SK-N-SH treated with all-trans-retinoic acid at 6 μM for 48 hours (cell line): Measurements from ENCODE around the gene RUFY3.

ENCODE experiments used
- BACH2 ChIP-seq: fragments of 250-450 bp; sonication (Bioruptor Pico); IDR thresholded peaks from 2 replicates; pipeline ENCODE4 v1.9.0; 2021; ENCODE audit warnings: mild to moderate bottlenecking, borderline replicate concordance
- GLIS3 ChIP-seq: fragments of 250-450 bp; sonication (Bioruptor Pico); IDR thresholded peaks from 2 replicates; pipeline ENCODE4 v1.5.0; 2020; ENCODE audit warnings: mild to moderate bottlenecking, moderate library complexity
- PATZ1 ChIP-seq: fragments of 250-450 bp; sonication (Bioruptor Pico); IDR thresholded peaks from 2 replicates; pipeline ENCODE4 v1.8.0; 2020; ENCODE audit warnings: mild to moderate bottlenecking, moderate library complexity, borderline replicate concordance
- POU6F1 ChIP-seq: fragments of 250-450 bp; sonication (Bioruptor Pico); IDR thresholded peaks from 2 replicates; pipeline ENCODE4 v1.8.0; 2021; ENCODE audit warnings: low read depth, mild to moderate bottlenecking, moderate library complexity, borderline replicate concordance
- RARB ChIP-seq: fragments of 250-450 bp; sonication (Bioruptor Pico); IDR thresholded peaks from 2 replicates; pipeline ENCODE4 v1.8.0; 2021; ENCODE audit warnings: mild to moderate bottlenecking, moderate library complexity
- TCF4 ChIP-seq: fragments of 250-450 bp; sonication (Bioruptor Pico); IDR thresholded peaks from 2 replicates; pipeline ENCODE4 v1.8.0; 2021; ENCODE audit warnings: mild to moderate bottlenecking, moderate library complexity, borderline replicate concordance
- TOX ChIP-seq: fragments of 250-450 bp; sonication (Bioruptor Pico); IDR thresholded peaks from 2 replicates; pipeline ENCODE4 v1.8.0; 2021; ENCODE audit warnings: mild to moderate bottlenecking, moderate library complexity, borderline replicate concordance
- TSHZ2 ChIP-seq: fragments of 250-450 bp; sonication (Bioruptor Pico); IDR thresholded peaks from 2 replicates; pipeline ENCODE4 v1.5.0; 2020; ENCODE audit warnings: mild to moderate bottlenecking, moderate library complexity
- ZC3H10 ChIP-seq: fragments of 250-450 bp; sonication (Bioruptor Pico); IDR thresholded peaks from 2 replicates; pipeline ENCODE4 v1.5.1; 2021; ENCODE audit warnings: mild to moderate bottlenecking, moderate library complexity
- ZFP3 ChIP-seq: fragments of 250-450 bp; sonication (Bioruptor Pico); IDR thresholded peaks from 2 replicates; pipeline ENCODE4 v1.5.0; 2020; ENCODE audit warnings: mild to moderate bottlenecking, moderate library complexity
- ZNF8 ChIP-seq: fragments of 450-650 bp; formaldehyde crosslinking; IDR thresholded peaks from 2 replicates; pipeline ENCODE4 v1.5.0; 2020; ENCODE audit warnings: mild to moderate bottlenecking, moderate library complexity
- TF ChIP-seq, protein P1 (sequence below): fragments of 250-450 bp; sonication (Bioruptor Pico); IDR thresholded peaks from 2 replicates; pipeline ENCODE4 v1.5.1; 2021; ENCODE audit warnings: mild to moderate bottlenecking, moderate library complexity

GRCh38 chr4:70761276-70761816 is 39.6 kb downstream of the RUFY3 start:
- TF ChIP-seq RARB (CRISPR knock-in tag): no peak
- TF ChIP-seq, protein P1, sequence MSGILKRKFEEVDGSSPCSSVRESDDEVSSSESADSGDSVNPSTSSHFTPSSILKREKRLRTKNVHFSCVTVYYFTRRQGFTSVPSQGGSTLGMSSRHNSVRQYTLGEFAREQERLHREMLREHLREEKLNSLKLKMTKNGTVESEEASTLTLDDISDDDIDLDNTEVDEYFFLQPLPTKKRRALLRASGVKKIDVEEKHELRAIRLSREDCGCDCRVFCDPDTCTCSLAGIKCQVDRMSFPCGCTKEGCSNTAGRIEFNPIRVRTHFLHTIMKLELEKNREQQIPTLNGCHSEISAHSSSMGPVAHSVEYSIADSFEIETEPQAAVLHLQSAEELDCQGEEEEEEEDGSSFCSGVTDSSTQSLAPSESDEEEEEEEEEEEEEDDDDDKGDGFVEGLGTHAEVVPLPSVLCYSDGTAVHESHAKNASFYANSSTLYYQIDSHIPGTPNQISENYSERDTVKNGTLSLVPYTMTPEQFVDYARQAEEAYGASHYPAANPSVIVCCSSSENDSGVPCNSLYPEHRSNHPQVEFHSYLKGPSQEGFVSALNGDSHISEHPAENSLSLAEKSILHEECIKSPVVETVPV: no peak
- no peak for TF ChIP-seq TOX (CRISPR knock-in tag)
- no peak for TF ChIP-seq ZFP3
- no peak for TF ChIP-seq BACH2 (CRISPR knock-in tag)
- no peak for TF ChIP-seq POU6F1 (CRISPR knock-in tag)
- TF ChIP-seq ZC3H10 (CRISPR knock-in tag): no peak
- no peak for TF ChIP-seq ZNF8 (CRISPR knock-in tag)
- no peak for TF ChIP-seq GLIS3 (CRISPR knock-in tag)
- TF ChIP-seq PATZ1: no peak
- TF ChIP-seq TCF4: no peak
- TF ChIP-seq TSHZ2 (CRISPR knock-in tag): no peak
